ENCODE measurements around the gene SLC16A10. TPM values are rescaled to one million over a fixed set of nuclear protein-coding genes. Genes with fewer than 3 reads are reported as not detected.
"Not testable (repeated sequence)": the region's sequence is repeated elsewhere in the genome, so short reads cannot be mapped to it uniquely, and the experiment has no call there.

SLC16A10 gene
- total and polyA plus RNA-seq, 2 of the 4 experiments (the other 2 are of a cell fraction), result not detected

GRCh38 chr6:111137489-111138093 lies 50.3 kb downstream of the SLC16A10 start:
- H3K9me3 ChIP-seq (ENCODE audit: control insufficient read depth, insufficient read depth, low read length); H3K4me3 ChIP-seq (ENCODE audit: insufficient read depth, low read depth, low read length); H3K36me3 ChIP-seq (ENCODE audit: control insufficient read depth, insufficient read depth, low read length); H3K18ac ChIP-seq (ENCODE audit: low read depth, low read length); H3K27me3 ChIP-seq (ENCODE audit: control insufficient read depth, insufficient read depth, low read length); in situ Hi-C loops (cut with MboI; ENCODE audit: low sequenced_read_pairs); H4K20me1 ChIP-seq (ENCODE audit: insufficient read depth, low read length); H3K4me1 ChIP-seq (ENCODE audit: control insufficient read depth, insufficient read depth, low read length); BruUV-seq (replicated peaks); H2BK5ac ChIP-seq (ENCODE audit: low read depth, low read length, poor library complexity, severe bottlenecking); POLR2A ChIA-PET (ENCODE audit: unreplicated experiment); DNase-seq; intact Hi-C loops (cut with micrococcal nuclease); H2AFZ ChIP-seq (replicated peaks; ENCODE audit: low read length, poor library complexity); dilution Hi-C loops (cut with HindIII; ENCODE audit: low sequenced_read_pairs, unreplicated experiment); H3K56ac ChIP-seq (ENCODE audit: extremely low read depth, insufficient read depth, low read length); H3K27ac ChIP-seq (ENCODE audit: insufficient read depth, low read length); H3K4me2 ChIP-seq (ENCODE audit: low read depth, low read length); H4K91ac ChIP-seq (ENCODE audit: insufficient read depth, low read depth, low read length); H3K4ac ChIP-seq (ENCODE audit: low read depth, low read length); ATAC-seq (ENCODE audit: low read depth); H2BK20ac ChIP-seq (ENCODE audit: low read depth, low read length); H4K8ac ChIP-seq (ENCODE audit: low read depth in 2 of 2, low read length in 2 of 2); H3K9ac ChIP-seq (ENCODE audit: low read depth, low read length); H3K9me1 ChIP-seq (ENCODE audit: insufficient read depth, low read length); H2BK120ac ChIP-seq (ENCODE audit: low read depth, low read length); H3K79me1 ChIP-seq (ENCODE audit: low read depth in 1 of 2, low read length in 2 of 2); H2AK5ac ChIP-seq (ENCODE audit: low read depth, low read length); H4K5ac ChIP-seq (ENCODE audit: low read depth, low read length); H2AK9ac ChIP-seq (replicated peaks; ENCODE audit: low read depth, low read length, poor library complexity); H3K23ac ChIP-seq (ENCODE audit: low read depth, low read length); H3K14ac ChIP-seq (replicated peaks; ENCODE audit: low read depth, low read length); H2BK15ac ChIP-seq (ENCODE audit: low read depth, low read length): not testable (repeated sequence)
- CTCF ChIA-PET, result interaction anchor here (1.2 kb wide), 1 partner anchor 11 kb away, joined by 3 read pairs; no protein-coding TSS in a partner anchor
- 100% methylated on average over 2 of the region's 14 CpGs; no CpG with 5 or more reads in 1 of the 2 experiments for WGBS, 2 experiments (ENCODE audit: extremely low coverage in 2 of 2, insufficient read length in 1 of 2)
